Gastroesophageal sphincter (tissue), 4 donors: Measurements from ENCODE around the gene ITGB6. TPM values are rescaled to one million over a fixed set of nuclear protein-coding genes. Genes with fewer than 3 reads are reported as not detected.

Source experiments
- ATAC-seq: fragments of 150-250 bp; one replicate; pipeline ENCODE4 v1.9.1; 2016; ENCODE audit warnings: mild to moderate bottlenecking, moderate library complexity
- H3K27ac ChIP-seq, 4 donors: fragments of 200-600 bp; sonication (generic) in 3 of 4; 1 replicate in 3 of 4; 2 replicates in 1 of 4; pipeline ENCODE4 v1.5.1; 2016 to 2019
- H3K27me3 ChIP-seq: fragments of 200-600 bp; sonication (generic); one replicate; pipeline ENCODE4 v1.5.1; 2019
- H3K36me3 ChIP-seq, 2 donors: fragments of 200-600 bp; sonication (generic); one replicate each; pipeline ENCODE4 v1.5.1; 2019; ENCODE audit warnings: control low read depth in 1 of 2
- H3K4me1 ChIP-seq, 3 donors: fragments of 200-600 bp; sonication (generic); 1 replicate in 2 of 3; 2 replicates in 1 of 3; pipeline ENCODE4 v1.5.1; 2016 to 2019; ENCODE audit warnings: control low read depth in 2 of 3
- H3K4me3 ChIP-seq, 2 donors: fragments of 200-600 bp; sonication (generic); one replicate each; pipeline ENCODE4 v1.5.1; 2019; ENCODE audit warnings: mild to moderate bottlenecking in 1 of 2, moderate library complexity in 1 of 2
- H3K9me3 ChIP-seq, 3 donors: fragments of 200-600 bp; sonication (generic); one replicate each; pipeline ENCODE4 v1.5.1; 2017 to 2019; ENCODE audit warnings: control low read depth in 2 of 3
- CTCF ChIP-seq, 4 experiments: fragments of 200-600 bp in 2 of 4; fragments of 450-650 bp in 2 of 4; sonication (generic) in 1 of 4; IDR thresholded peaks; one replicate each; pipeline ENCODE4 v1.5.1; 2017 to 2019; ENCODE audit warnings: antibody characterized with exemption in 4 of 4, mild to moderate bottlenecking in 2 of 4, moderate library complexity in 2 of 4
- EP300 ChIP-seq: sonication (generic); formaldehyde crosslinking; IDR thresholded peaks from one replicate; pipeline ENCODE4 v1.6.1; 2017; ENCODE audit warnings: antibody characterized with exemption, mild to moderate bottlenecking
- POLR2A ChIP-seq, 2 donors: fragments of 450-650 bp; IDR thresholded peaks; one replicate each; pipeline ENCODE4 v1.6.1; 2017; ENCODE audit warnings: antibody characterized with exemption in 2 of 2, mild to moderate bottlenecking in 2 of 2, moderate library complexity in 1 of 2
- POLR2AphosphoS5 ChIP-seq: sonication (generic); formaldehyde crosslinking; IDR thresholded peaks from one replicate; pipeline ENCODE4 v1.6.1; 2017; ENCODE audit warnings: antibody characterized with exemption
- WGBS, 2 donors: methylation state at CpG; one replicate each; pipeline ENCODE4 v1.1.5; 2018; ENCODE audit warnings: low coverage in 1 of 2; 5-methylcytosine and 5-hydroxymethylcytosine counted together
- total RNA-seq, 4 donors: library from RNA; depleted of rRNA; stranded (reverse); fragments of >200 nt; gene quantifications; one replicate each; pipeline ENCODE4 v1.1.0, GENCODE V29; 2016

Gene ITGB6
- total RNA-seq, 4 donors from 2014 or later, result 2.2 TPM; not detected in 3

GRCh38 chr2:160208655-160209515 is 8.8 kb upstream of the ITGB6 start:
- ATAC-seq, result no peak
- TF ChIP-seq POLR2AphosphoS5 (no peak), CTCF (IDR thresholded peaks at IDR 0.05) (no peak), EP300 (no peak), POLR2A (IDR thresholded peaks at IDR 0.05) (no peak)
- Histone ChIP-seq H3K4me3 (no peak overlapping the region), H3K9me3 (no peaks in the 10 kb centered on the region), H3K4me1 (peaks cover 0 to 29% (median 6%) of the 10 kb centered on the region in 3 donors), H3K27me3 (no peaks in the 10 kb centered on the region), H3K36me3 (no peaks in the 10 kb centered on the region), H3K27ac (peak overlapping the region; percentile 39 to 68 (median 48))
- WGBS, 2 donors, result 84 to 86% methylated on average over 7 to 9 of the region's 11 CpGs

GRCh38 chr2:160207804-160208654 is 8.0 kb upstream of the ITGB6 start:
- TF ChIP-seq POLR2AphosphoS5, result peak; percentile 42
- TF ChIP-seq CTCF (IDR thresholded peaks at IDR 0.05), result no peak
- no peak for TF ChIP-seq POLR2A (IDR thresholded peaks at IDR 0.05)
- H3K4me1 ChIP-seq, result peaks cover 0 to 29% (median 6%) of the 10 kb centered on the region in 3 donors
- WGBS, 2 donors, result 41 to 84% methylated on average over 7 to 12 of the region's 12 CpGs
- H3K36me3 ChIP-seq, result no peaks in the 10 kb centered on the region
- no peaks in the 10 kb centered on the region for H3K27me3 ChIP-seq
- no peaks in the 10 kb centered on the region for H3K9me3 ChIP-seq
- H3K4me3 ChIP-seq, result no peak overlapping the region
- peak overlapping the region; percentile 39 to 68 (median 48) for H3K27ac ChIP-seq
- peak; percentile 84 for ATAC-seq

GRCh38 chr2:160207271-160207670 is 7.2 kb upstream of the ITGB6 start:
- peaks cover 0 to 29% (median 6%) of the 10 kb centered on the region in 3 donors for H3K4me1 ChIP-seq
- no peak overlapping the region for H3K4me3 ChIP-seq
- ATAC-seq, result no peak
- WGBS, 2 donors, result 57 to 62% methylated on average over 3 to 4 of the region's 4 CpGs
- TF ChIP-seq CTCF (IDR thresholded peaks at IDR 0.05), result no peak
- H3K9me3 ChIP-seq, result no peaks in the 10 kb centered on the region
- H3K36me3 ChIP-seq, result no peaks in the 10 kb centered on the region
- peak overlapping the region in 1 of 4 donors; percentile 55 for H3K27ac ChIP-seq
- no peaks in the 10 kb centered on the region for H3K27me3 ChIP-seq

- 72 to 96% methylated on average over 3 to 4 of the region's 4 CpGs for WGBS, 2 donors
Observed at GRCh38 chr2:160206436-160206835, 6.4 kb upstream of the ITGB6 start.

More at GRCh38 chr2:160206436-160206835, 6.4 kb upstream of the ITGB6 start:
- no peak for TF ChIP-seq EP300
- no peak for TF ChIP-seq POLR2AphosphoS5
- no peak for TF ChIP-seq POLR2A (IDR thresholded peaks at IDR 0.05)
- no peak for TF ChIP-seq CTCF (IDR thresholded peaks at IDR 0.05)
- Histone ChIP-seq H3K36me3 (no peaks in the 10 kb centered on the region), H3K9me3 (no peaks in the 10 kb centered on the region), H3K4me3 (no peak overlapping the region), H3K27ac (no peak overlapping the region), H3K4me1 (peaks cover 0 to 29% (median 6%) of the 10 kb centered on the region in 3 donors), H3K27me3 (no peaks in the 10 kb centered on the region)
- ATAC-seq, result no peak
